GM18907 (cell line): Measurements from ENCODE around the gene MED31.
"Not testable (repeated sequence)": the region's sequence is repeated elsewhere in the genome, so short reads cannot be mapped to it uniquely, and the experiment has no call there.

Experiments used
- ATAC-seq: cut with Tn5 transposase; IDR thresholded peaks from one replicate; pipeline ENCODE4 v1.9.1; 2021; ENCODE audit warnings: mild to moderate bottlenecking, moderate library complexity; ENCODE audit not compliant: unreplicated experiment

Gene MED31

DNA sequence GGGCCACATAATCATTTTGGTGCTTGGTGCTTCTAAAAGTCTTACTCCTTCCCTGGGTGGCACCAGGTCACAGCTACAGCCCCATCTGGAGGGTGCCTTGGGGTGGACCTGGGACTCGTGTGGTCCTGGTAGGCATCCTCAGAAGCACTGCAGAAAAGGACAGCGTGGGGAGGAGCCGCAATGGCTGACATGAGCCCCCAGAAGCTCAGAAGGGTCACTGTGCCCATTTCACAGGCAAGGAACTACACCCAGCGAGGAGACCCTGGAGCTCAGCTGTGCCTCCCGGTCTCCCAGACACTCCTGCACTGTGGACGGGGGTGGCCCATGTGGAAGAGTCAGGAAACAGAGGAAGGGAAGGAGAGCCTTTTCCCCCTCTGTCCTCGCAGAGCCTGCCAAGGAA, 26.5 kb upstream of the MED31 start:
- ATAC-seq = no peak

DNA sequence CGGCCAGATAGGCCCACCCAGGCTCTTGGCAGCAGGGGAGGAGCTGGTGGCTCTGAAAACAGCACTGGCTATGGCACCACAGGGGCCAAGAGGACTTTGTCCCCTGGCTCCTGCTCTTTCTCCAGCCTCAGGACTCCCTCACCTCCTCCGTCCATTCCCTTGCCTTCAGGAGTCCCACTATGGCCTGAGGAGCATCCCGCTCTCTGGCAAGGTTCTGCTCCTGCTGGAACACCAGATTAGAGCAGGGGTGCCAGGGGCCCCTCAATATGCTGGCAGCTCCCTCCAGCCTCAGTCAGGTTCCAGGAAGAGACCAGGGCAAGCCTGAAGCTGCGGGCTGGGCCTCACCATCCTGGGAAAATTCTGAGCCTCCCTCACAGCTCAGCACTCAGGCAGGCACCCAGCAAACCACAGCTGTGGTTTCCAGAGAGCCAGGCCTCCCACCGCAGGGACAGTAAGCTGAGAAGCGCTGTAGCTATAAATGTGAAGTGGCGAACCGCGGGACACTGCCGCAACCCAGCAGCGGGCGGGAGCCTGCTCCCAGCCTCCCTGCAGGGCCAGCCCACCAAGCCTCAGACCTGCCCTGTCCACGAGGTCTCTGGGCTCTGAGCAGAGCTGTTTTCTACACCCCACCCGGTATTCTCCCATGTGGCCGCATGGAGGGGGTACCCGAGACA, 25.9 kb upstream of the MED31 start:
- ATAC-seq = no peak

- no peak for ATAC-seq
Measured at GRCh38 chr17:6676802-6677157, 25.4 kb upstream of the MED31 start.

DNA sequence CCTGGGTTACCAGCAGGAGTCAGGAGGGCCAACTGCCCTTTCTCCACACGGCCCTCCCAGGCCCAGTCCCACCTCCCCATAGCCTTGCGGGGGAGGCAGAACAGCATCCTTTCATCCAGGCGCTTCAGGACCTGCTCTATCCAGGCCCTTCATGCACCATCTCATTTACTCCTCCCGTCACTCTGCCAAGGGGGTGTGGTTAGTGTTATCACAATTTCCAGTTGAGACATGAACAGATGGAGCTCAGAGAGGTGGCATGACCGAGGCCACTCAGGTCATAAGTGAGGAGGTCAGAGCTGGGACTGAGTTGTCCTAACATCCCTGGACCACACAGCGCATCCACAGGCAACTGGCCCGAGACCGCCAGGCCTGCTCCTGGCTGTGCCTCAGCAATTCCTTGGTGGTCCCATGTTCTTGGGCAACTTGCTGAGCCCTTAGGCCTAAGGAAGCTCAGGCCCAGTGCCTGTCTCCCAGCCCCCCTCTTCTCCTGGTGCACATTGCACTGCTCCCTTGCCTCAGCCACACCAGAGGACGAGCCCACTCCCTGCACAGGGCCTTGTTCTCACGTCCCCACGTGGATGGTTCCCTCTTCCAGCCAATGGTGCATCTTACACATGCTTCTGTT, 23.9 kb upstream of the MED31 start:
- ATAC-seq = no peak

GRCh38 chr17:6674586-6674985, 23.2 kb upstream of the MED31 start:
- ATAC-seq = no peak

DNA sequence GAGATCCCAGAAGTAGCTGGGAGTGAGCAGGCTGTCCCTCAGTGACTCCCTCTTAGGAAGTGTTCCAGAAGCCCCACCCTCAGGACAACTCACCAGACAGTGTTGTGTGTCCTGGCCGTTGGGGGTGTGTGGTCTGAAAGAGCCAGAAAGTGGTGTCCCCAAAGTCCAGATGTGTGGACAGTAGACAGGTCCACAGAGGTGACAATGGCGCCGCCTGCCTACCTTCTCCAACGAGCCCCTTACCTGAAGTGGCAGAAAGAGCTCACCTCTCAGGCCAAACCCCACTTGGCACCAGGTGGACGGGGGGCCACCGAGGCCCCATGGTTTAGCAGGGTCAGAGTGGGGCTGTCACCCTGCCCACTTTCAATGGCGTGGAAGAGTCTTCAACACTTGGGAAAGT, 20.0 kb upstream of the MED31 start:
- ATAC-seq = no peak

DNA sequence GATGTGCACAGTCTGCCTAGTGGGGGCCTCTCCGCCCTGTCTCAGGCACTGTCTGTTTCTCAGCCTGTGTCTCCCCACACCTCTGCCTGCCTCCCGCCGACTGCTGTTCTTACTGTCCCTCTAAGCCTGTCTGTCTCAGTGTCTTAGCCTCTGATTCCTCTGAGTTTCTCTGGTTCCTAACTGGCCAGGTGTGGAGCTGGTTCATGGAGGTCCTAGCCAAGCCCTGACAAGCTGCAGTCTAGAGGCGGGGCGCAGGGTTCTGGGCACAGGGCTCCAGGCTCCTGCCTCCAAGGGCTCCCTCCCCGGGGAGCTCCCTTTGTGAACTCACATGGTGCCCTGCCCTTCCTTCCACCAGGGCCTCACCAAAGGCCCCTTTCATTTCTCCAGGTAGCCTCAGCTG, 19.6 kb upstream of the MED31 start:
- no peak for ATAC-seq

- no peak for ATAC-seq
Measured at GRCh38 chr17:6670571-6670970, 19.2 kb upstream of the MED31 start.

DNA sequence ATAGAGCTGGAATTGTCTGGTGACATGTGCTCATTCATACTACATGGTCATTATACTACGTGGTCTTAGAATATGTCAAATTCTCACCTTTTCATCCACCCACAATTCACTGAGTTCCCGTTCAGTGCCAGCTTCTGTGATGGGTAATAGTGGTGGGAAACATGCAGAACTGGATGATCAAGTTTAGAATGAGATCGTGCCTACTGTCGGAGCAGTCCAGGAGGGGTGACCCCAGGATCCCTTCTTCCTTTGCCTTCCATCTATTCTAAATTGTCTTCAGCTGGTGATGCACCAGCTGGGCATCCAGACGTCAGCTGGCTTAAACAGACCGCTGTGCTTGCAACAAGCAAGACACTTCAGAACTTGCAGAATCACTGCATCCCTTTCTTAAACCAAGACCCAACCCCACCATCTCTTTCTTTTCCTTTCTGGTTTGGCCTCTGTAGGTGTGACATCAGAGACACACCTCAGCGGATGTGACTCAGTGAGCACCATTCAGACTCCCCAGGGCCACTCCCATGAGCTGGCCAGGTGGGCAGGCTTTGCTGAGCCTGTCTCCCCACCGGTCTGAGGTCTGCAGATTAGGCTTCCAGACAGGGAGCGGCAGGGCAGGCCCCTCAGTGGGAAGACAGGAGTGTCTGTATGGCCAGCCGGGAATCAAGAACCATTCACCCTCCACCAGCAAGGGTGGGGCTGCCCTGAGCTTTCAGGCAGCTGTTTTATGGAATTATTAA, 18.2 kb upstream of the MED31 start:
- no peak for ATAC-seq

- ATAC-seq = no peak
Measured at GRCh38 chr17:6668727-6669425, 17.5 kb upstream of the MED31 start.

GRCh38 chr17:6668219-6668618, 16.8 kb upstream of the MED31 start:
- no peak for ATAC-seq

DNA sequence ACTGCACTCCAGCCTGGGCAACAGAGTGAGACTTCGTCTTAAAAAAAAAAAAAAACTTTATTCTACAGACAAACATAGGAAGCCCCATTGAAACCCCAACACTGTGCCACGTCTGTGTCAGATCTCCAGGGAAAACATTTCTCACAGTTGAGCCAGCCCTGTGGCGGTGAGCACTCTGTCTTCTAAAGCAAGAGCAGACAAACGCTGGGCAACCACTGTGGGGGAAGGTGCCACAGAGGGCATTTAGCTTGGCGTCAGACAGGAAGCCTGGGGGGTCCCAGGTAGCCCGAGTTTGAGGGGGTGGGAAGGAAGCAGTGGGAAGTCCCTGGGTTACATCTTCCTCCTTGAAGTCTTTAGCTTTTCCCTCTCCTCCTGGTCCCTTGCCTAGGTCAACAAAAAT, 16.1 kb upstream of the MED31 start:
- no peak for ATAC-seq

DNA sequence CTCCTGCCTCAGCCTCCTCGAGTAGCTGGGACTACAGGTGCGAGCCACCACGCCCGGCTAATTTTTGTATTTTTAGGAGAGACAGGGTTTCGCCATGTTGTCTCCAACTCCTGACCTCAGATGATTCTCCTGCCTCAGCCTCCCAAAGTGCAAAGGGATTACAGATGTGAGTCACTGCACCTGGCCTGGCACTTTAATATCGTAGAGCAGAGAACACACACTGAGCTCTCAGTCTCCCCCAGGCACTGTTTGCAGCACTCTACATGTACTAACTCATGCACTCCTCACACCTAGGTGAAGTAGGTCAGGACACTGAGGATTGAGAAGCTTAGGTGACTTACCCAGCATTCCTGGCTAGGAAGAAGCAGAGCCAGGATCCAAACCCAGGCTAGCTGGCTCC, 15.2 kb upstream of the MED31 start:
- no peak for ATAC-seq

GRCh38 chr17:6666077-6666521, 14.7 kb upstream of the MED31 start:
- no peak for ATAC-seq

- not testable (repeated sequence) for ATAC-seq
Measured at GRCh38 chr17:6663200-6663599, 11.8 kb upstream of the MED31 start.

DNA sequence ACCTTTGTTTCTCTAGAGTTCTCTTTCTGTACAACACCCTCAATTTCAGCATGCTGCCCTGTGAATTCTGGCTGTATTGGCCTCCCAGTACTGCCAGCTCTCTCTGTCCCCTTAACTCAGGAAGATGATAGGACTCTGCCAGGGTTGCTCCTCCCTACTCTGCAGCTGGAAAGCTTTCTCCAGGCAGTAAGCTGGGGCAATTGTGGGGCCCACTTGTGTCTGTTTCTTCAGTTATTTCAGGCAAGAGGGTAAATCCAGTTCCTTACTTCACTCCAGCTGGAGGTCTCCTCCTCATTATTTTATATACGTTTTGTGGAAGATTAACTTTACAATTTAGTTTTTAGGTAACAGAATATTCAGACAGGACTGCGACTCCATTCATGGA, 10.1 kb upstream of the MED31 start:
- ATAC-seq = no peak

DNA sequence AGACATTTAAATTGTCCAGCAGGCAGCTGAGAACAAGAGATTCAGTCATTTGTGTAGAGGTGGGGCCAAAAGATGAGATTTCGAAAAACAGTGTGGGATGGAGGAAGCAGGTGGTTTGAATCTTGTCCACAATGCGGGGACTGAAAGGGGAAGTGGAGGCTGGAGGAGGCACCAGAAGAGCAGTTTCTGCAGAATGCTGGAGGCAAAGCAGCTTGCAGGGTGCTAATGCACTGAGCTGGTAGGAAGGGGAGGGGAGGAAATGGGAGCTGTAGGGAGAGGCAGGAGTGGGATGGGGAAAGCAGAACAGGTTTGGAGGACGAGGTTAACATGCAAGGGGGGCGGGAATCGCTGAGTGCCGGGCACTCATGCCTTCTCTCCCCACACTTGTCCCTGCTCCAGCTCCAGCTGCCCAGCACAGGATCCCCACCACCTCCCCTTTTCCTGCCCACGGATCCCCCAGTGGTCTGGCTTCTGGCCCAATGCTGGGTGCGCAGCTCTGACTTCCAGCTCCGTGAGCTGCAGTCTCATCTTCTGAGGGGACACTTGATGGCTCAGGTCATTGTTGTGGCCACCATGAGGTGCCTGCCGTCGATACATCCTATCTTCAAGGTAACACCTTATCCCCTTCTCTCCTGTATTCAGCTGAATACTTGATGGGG, 9.5 kb upstream of the MED31 start:
- ATAC-seq = peak; percentile 64

- no peak for ATAC-seq
Measured at GRCh38 chr17:6660101-6660500, 8.7 kb upstream of the MED31 start.

- not testable (repeated sequence) for ATAC-seq
Measured at GRCh38 chr17:6658411-6658810, 7.0 kb upstream of the MED31 start.

DNA sequence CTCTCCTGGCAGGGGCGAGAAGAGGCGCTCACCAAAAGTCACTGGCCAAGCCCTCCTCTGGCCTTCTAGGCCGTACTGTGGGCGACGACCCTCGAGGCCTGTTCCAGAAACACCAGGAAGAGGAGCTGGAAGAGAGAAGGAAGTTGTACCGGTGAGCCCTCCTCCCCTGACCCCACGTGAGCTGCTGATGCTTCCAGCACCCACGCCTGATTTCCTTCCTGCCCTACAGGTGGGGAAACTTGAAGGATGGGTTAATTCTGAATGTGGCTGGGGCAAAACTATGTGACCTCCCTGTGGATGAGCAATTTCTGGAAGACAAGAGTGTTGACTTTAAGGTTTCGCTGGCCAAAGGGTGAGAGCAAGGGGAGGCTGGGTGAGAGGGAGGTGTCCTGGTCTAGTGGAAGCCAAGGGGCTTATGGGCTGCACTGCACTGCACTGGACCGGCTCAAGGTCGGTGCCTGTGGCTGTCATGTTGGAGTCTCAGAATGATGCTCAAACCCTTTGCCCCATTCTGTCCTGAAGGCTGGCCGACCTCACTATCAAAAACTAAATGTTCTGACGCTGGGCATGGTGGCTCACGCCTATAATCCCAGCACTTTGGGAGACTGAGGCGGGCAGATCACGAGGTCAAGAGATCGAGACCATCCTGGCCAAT, 6.4 kb upstream of the MED31 start:
- ATAC-seq = no peak
